ENCODE results near the gene ATG10.
A peak's percentile ranks its signal among the peaks of the same experiment; 100 is the strongest.
"Not testable (repeated sequence)": the region's sequence is repeated elsewhere in the genome, so short reads cannot be mapped to it uniquely, and the experiment has no call there.

ATG10 gene

DNA sequence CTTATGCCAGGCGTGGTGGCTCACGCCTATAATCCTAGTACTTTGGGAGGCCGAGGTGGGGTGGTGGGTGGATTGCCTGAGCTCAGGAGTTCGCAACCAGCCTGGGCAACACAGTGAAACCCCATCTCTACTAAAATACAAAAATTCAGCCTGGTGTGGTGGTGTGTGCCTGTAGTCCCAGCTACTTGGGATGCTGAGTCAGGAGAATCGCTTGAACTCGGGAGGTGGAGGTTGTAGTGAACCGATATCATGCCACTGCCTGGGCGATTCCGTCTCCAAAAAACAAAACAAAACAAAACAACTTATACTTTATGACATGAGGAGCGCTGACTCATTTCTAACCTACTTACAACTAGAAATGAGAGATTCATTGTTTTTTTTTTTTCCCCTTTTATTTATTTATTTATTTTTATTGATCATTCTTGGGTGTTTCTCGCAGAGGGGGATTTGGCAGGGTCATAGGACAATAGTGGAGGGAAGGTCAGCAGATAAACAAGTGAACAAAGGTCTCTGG, 10.4 kb downstream of the ATG10 start:
- not testable (repeated sequence) for DNase-seq (ENCODE audit: low read depth)

DNA sequence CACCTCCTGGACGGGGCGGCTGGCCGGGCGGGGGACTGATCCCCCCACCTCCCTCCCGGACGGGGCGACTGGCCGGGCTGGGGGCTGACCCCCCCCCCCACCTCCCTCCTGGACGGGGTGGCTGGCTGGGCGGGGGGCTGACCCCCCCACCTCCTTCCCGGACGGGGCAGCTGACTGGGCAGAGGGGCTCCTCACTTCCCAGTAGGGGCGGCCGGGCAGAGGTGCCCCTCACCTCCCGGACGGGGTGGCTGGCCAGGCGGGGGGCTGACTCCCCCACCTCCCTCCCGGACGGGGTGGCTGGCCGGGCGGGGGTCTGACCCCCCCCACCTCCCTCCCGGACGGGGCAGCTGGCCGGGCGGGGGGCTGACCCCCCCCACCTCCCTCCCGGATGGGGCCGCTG, 11.3 kb downstream of the ATG10 start:
- not testable (repeated sequence) for DNase-seq (ENCODE audit: low read depth)

DNA sequence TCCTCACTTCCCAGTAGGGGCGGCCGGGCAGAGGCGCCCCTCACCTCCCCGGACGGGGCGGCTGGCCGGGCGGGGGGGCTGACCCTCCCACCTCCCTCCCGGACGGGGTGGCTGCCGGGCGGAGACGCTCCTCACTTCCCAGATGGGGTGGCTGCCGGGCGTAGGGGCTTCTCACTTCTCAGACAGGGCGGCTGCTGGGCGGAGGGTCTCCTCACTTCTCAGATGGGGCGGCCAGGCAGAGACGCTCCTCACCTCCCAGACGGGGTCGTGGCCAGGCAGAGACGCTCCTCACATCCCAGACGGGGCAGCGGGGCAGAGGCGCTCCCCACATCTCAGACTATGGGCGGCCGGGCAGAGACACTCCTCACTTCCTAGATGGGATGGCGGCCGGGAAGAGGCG, 11.7 kb downstream of the ATG10 start:
- not testable (repeated sequence) for DNase-seq (ENCODE audit: low read depth)

DNA sequence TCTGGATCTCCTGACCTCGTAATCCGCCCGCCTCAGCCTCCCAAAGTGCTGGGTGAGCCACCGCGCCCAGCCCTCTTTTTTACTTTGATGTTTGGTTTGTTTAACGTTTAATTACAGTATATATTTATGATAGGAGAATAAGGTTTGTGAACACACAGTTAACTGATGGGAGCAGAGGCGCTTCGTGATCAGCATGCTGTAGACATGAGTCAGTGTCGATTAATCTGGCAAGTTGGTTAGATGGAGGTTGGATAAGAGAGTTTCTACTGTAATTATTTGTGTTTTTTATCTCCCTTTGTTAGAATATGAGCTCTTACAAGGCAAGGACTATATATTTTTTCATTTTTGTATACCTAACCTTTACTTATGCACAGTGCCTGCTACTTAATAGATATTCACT, 14.3 kb downstream of the ATG10 start:
- no peak for DNase-seq (ENCODE audit: low read depth)

DNA sequence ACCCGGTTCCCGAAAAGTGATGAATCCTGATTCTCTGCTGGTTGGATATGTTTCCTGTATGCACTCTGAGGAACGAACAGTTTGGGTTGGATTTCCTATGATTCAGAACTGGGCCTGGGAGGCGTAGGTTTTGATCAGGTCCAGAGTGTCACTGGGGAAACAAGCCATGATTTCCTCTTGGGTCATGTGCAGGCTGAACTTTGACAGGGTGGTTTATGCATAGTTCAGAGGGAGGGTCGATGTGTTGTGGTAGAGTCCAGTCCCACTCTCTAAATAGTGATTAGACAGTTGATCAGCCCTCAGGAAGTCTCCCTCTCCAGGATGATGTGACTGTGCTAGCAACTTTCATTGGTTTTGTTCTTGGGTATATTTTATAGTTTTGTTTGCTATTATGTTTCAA, 17.4 kb downstream of the ATG10 start:
- DNase-seq (ENCODE audit: low read depth) = no peak

DNA sequence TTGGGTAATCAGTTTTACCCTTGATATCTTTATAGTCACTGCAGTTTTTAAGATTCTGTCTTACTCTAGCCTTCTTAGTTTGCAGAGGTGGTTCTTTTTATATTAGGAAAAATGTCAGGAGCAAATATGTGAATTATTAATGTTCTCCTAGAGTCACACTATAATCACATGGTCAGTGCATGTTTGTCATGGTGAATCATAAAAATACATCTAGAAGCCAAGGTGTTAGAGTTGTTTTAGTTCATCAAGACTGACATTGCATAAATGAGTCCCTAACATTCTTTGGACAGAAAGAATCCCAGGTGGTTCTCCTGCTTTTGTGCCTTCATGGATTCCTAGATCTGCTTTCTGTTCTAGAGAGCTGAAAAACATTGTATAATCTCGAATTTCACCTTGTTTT, 22.9 kb downstream of the ATG10 start:
- DNase-seq (ENCODE audit: low read depth) = no peak

DNA sequence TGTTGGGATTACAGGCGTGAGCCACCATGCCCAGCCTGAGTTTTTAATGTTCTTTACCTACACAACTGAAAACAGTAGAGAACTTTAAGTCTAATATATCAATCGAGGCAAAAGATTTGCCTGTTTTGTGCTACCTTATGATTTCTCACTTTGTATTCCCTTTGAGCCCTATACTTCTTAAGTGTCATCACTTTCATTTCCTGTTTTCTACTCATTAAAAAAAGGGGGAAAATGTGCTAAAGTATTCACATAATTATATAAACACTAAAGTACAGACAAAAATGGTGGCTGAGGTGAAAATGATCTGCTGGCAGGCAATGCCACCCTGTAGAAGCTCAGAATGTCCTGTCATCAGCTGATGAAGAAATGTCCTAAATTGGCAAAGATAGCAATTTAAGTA, 23.6 kb downstream of the ATG10 start:
- DNase-seq (ENCODE audit: low read depth) = no peak

DNA sequence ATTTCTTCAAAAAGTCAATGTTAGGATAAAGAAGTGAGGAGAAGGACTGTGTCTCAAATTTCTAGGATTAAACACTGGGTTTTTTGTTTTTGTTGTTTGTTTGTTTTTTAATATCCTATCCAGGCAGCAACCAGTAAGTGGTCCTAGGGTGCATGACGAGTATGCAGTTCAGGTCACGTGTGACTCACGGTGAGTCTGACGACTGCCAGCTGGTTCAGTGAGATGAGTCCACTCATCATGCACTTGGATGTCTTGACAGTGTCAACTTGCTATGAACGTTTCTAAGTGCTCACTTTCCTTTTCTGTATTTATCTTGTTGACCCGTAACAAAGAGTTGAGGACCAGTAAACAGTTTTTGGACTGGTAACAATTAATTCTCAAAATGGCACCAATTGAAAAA, 32.7 kb downstream of the ATG10 start:
- no peak for DNase-seq (ENCODE audit: low read depth)

DNA sequence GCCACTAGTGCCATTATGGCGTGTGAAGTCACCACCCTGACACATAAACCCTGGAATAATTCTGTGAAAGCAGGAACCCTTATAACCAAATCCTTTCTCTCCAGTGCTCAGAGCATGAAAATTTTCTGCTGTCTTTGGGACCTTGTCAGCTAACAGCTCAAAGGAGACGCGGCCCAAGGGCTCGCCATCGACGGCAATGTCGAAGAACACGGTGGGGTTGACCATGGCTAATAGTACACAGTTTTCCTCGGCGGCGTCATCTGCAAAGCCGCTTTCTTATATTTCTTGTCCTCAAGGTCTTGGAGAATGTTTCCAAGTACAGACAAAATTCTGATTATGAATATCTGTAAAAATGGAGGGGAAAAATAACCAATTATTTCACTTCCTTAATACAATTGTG, 38.0 kb downstream of the ATG10 start:
- not testable (repeated sequence) for DNase-seq (ENCODE audit: low read depth)

DNA sequence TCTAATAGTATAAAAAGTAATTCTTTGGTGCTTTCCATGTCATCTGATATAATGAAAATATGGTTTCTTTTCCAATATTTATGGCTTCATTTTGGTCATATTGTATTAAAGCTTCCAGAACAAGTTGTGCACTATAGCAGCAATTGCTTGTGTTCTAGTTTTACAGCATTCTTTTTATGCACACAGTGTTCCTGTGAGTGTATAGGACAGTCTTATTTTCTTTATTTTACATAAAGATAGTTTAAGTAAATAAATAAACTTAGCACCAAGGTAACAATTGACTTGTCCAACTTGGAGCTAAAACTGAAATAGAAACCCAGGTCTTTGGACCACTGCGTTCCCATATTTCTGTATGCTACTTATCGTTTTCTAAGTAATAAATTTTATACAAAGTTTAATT, 38.9 kb downstream of the ATG10 start:
- DNase-seq (ENCODE audit: low read depth) = no peak

DNA sequence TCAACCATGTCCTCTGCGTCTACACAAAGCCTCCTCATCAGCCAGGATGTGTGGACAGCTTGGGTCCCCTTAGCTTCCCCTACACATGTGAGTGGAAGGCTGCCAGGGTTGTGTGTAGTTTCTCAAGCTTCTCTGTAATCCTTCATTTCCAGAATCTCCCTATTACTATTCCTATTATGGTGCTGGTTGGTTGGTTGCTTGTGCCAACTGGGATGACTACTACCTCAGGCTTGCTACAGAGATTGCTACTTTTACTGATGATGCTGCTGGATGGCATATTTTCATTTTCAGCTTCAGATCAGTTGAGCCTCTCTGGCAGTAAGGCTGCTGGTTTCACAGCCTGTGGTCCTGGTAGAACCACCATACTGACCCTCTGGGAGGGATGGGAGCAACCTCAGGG, 39.9 kb downstream of the ATG10 start:
- no peak for DNase-seq (ENCODE audit: low read depth)

DNA sequence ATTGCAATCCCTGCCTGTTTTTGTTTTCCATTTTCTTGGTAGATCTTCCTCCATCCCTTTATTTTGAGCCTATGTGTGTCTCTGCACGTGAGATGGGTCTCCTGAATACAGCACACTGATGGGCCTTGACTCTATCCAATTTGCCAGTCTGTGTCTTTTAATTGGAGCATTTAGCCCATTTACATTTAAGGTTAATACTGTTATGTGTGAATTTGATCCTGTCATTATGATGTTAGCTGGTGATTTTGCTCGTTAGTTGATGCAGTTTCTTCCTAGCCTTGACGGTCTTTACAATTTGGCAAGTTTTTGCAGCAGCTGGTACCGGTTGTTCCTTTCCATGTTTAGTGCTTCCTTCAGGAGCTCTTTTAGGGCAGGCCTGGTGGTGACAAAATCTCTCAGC, 42.8 kb downstream of the ATG10 start:
- not testable (repeated sequence) for DNase-seq (ENCODE audit: low read depth)

DNA sequence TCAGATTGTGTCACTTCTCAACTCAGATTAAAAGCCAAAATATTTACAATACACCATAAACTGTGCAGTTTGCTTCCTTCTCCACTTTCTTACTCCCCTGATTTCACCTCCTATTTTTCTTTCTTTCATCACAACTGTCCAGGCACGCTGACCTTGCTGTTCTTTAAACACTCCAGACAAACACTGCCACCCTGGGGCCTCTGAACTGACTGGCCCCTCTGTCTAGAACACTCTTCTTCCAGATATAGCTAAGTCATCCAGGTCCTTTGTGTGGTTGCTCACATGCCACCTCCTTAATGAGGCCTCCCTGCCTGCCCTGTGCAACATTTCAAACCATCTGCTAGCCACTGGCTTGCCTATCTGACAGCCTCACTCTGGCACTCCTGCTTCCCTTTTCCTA, 46.6 kb downstream of the ATG10 start:
- DNase-seq (ENCODE audit: low read depth) = no peak

DNA sequence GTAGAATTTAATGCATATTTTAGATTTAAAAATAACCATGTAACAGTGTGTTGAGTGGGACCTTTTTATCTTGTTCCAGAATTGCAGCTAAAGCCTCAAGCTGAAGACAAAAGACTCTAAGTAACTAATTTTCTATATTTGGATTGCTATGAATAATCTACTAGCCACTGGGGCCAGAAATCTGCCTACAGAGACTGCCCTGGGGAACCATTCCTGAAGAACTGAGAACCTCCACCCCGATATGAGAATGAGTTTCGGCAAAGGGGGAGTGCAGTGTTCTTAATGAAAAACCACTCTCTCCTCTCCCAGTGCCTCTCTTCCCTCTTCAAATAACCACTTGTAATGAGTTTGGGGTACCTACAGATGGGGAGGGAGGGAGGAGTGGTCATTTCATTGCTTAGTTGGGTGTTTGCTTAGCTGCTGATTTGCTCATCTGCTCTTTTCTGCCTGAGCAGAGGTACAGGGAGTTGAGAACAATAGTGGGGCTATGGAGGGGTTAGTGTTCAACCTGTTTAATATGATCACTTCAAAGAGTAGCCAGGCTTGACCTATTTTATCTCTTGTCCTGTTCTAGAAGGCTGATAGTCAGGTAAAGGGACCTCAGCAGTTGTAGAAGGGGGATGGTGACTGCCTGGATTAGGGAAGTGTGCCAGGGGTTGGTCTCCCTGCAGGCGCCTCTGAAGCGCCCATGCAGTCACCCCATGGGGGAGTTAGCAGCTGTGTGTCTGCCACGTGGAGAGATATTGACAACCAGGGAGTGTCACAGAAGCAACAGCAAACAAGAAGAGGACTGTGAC, 47.7 kb downstream of the ATG10 start:
- DNase-seq (ENCODE audit: low read depth) = no peak

DNA sequence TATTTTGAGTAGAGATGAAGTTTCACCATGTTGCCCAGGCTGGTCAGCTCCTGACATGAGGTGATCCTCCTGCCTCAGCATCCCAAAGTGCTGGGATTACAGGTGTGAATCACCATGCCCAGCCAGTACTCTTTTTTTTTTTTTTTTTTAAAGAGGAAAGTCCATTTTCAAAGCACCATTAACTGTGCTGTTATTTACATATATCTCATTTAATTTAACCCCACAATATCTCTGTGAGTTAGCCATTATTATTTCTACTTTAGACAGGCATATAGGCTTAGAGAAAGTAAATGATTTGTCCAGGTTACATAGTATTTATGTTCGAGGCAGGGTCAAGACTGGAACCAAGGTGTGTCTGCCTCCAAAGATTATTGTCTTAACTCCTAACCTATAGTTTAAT, 50.7 kb downstream of the ATG10 start:
- no peak for DNase-seq (ENCODE audit: low read depth)

DNA sequence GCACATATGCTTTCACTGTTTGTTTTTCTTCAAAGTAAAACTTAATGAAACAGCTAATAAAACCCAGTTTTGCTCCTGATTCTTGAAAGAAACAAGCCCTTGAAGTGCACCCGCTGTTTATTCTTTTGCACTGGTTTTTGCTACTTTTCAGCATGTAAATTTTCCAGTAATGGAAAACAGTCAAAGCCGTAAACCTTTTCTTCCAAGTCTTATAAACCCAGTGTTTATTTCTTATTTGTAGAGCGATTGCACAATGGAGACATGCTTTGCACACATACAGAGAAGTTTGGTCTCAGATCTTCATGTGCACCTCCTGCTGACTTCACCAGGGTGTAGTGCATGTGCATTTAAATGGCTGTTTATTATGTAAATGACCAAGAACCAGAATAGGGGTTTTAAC, 51.8 kb downstream of the ATG10 start:
- DNase-seq (ENCODE audit: low read depth) = no peak

DNA sequence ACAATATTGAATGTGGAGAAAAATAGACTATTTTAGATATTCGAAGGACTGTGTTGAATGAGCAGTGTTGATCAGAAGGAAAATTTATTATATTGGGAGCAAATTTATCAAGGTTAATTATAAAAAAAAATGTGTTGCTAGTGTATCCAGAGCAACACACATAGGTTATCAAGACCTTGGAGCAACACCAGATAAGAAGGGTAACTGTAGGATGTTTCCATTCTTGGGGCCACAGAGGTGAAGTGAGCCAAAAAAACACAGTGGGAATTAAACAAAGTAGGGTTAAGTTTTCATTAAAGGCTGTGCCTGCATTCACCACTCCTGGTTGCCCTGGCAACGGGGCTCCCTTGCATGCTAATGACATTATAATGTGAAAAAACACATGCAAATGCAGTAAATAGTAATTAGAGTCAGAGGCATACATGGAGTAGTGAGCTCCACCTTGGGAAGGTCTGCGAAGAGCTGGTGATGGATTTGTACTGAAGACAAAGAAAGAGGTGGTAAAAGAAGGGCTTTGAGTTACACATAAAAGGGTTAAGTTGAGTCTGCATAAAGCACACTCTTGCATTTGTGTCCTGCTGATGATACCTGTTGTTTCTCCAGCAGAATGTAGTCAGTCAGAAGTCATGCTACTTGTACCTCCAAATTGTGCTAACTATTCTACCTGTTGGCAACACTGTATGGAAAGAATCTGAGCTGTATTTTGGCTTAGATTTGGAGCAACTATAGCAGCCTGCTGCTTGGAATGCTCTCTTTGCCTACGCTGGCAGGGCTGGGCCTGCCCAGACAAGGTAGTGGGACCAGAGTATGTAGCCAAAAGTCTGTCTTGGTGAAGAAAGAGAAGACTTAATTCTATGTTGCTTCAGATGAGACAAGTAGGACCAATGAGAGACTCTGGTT, 59.6 kb downstream of the ATG10 start:
- no peak for DNase-seq (ENCODE audit: low read depth)

DNA sequence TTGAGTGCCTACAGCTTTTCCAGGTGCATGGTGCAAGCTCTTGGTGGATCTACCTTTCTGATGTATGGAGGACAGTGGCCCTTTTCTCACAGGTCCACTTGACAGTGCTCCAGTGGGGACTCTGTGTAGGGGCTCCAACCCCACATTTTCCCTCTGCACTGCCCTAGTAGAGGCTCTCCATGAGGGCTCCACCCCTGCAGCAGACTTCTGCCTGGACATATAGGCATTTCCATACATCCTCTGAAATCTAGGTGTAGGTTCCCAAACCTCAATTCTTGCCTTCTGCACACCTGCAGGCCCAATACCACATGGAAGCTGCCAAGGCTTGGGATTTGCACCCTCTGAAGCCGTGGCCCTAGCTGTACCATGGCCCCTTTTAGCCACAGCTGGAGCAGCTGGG, 71.1 kb downstream of the ATG10 start:
- not testable (repeated sequence) for DNase-seq (ENCODE audit: low read depth)

DNA sequence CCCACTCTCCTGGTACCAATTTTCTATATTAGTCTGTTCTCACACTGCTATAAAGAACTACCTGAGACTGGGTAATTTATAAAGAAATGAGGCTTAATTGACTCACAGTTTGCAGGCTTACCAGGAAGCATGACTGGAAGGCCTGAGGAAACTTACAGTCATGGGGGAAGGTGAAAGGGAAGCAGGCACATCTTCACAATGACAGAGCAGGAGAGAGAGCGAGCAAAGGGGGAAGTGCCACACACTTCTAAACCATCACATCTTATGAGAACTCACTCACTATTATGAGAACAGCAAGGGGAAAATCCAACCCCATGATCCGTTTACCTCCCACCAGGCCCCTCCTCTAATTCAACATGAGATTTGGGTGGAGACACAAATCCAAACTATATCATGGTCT, 72.2 kb downstream of the ATG10 start:
- no peak for DNase-seq (ENCODE audit: low read depth)

DNA sequence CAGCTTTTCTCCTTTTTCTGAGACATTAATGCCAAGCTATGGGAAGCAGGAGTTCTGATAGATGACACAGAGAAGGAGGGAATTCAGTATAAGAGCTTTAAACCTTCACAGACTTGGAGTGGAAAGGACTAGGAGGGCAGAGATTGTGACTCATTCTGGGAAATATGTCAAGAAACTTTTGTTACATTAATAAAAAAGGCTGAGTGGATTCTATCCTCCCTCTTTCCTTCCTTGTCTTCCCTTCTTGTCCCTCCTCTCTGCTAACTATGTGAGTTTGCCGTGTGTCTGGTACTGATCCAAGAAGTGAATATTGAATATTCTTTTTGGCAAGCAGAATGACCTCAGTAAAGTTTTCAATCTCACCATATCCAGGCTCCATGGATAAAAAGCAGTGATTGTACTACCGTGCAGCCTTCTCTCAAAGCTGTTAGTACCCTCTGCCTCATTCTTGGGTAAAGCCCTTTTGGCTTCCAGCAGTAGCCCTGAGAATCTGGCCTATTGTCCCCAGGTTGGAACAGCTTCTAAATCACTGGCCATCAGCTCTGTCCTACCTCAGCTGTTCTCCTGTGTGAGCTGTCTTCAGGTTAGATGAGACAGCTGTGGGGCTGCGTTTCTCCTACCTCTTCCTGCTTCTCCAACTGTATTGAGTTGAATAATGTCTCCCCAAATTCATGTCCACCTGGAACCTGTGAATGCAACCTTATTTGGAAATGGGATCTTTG, 73.9 kb downstream of the ATG10 start:
- peak; percentile 24 for DNase-seq (ENCODE audit: low read depth)

DNA sequence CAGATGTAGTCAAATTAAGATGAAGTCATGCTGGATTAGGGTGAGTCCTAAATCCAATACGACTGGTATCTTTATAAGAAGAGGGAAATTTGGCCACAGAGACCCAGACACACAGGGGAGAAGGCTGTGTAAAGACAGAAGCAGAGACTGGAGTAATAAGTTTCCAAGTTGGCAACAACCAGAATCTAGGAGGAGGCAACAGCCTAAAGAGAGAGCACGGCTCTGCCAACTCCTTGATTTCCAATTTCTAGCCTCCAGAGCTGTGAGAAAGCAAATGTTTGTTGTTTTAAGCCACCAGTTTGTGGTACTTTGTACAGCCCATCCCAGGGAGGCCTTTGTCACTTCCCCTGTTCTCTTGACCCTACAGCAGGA, 74.4 kb downstream of the ATG10 start:
- DNase-seq (ENCODE audit: low read depth) = no peak

DNA sequence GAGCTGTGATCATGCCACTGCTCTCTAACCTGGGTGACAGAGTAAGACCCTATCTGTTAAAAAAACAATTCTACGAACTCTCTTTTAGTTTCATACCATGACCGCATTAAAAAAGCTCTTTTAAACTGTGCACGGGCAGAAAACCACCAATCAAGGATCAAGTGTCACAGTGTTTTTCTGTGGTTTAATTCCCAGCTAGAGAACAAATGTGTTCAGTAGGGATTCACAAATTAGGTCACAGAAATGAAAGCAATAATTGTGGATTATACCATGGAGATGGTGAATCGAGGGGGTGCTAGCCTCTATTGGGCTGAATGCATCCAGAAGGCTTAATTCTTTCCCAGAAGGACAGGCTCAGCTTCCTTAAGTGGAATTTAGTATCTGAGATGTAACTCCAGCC, 79.1 kb downstream of the ATG10 start:
- no peak for DNase-seq (ENCODE audit: low read depth)

All from non-pigmented ciliary epithelial cell (primary cell).